ENCODE measurements around the gene LIN54. TPM values are rescaled to one million over a fixed set of nuclear protein-coding genes. Genes with fewer than 3 reads are reported as not detected.

The LIN54 gene
- total RNA-seq, 1 experiment from 2014 or later, result 12.7 TPM

DNA sequence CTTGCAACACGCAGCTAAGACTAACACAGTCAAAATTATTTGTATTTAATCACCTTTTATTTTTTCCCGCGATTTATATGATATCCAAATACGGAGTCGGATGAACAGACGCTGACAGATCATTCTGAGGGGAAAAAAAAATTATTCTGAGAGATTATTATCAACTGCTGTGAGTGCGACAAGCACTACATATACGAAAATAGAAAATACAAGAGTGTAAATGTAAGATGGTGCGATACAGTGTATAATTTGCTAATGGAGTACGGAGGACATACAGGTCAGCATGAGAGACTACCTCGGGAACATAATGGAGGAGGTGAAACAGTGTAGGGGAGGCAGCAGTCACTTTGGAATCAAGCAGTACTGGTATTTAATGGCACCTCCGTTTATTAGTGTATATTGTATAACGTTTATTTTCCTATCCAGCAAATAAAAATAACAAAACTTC lies 2.8 kb upstream of the LIN54 start:
- TF ChIP-seq, protein P1, sequence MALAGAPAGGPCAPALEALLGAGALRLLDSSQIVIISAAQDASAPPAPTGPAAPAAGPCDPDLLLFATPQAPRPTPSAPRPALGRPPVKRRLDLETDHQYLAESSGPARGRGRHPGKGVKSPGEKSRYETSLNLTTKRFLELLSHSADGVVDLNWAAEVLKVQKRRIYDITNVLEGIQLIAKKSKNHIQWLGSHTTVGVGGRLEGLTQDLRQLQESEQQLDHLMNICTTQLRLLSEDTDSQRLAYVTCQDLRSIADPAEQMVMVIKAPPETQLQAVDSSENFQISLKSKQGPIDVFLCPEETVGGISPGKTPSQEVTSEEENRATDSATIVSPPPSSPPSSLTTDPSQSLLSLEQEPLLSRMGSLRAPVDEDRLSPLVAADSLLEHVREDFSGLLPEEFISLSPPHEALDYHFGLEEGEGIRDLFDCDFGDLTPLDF (CRISPR knock-in tag; IDR thresholded peaks at IDR 0.05), result no peak
- TF ChIP-seq NFATC4 (CRISPR knock-in tag; IDR thresholded peaks at IDR 0.05) (no peak), JUN (CRISPR knock-in tag; IDR thresholded peaks at IDR 0.05) (no peak), ESRRA (CRISPR knock-in tag; IDR thresholded peaks at IDR 0.05; ENCODE audit: borderline replicate concordance) (no peak), ETV6 (CRISPR knock-in tag; IDR thresholded peaks at IDR 0.05) (no peak), SP1 (CRISPR knock-in tag; conservative IDR thresholded peaks at IDR 0.05) (no peak), ZNF121 (CRISPR knock-in tag; IDR thresholded peaks at IDR 0.05) (no peak), ZNF263 (CRISPR knock-in tag; IDR thresholded peaks at IDR 0.05; ENCODE audit: low read depth) (no peak)
- TF ChIP-seq, protein P2, sequence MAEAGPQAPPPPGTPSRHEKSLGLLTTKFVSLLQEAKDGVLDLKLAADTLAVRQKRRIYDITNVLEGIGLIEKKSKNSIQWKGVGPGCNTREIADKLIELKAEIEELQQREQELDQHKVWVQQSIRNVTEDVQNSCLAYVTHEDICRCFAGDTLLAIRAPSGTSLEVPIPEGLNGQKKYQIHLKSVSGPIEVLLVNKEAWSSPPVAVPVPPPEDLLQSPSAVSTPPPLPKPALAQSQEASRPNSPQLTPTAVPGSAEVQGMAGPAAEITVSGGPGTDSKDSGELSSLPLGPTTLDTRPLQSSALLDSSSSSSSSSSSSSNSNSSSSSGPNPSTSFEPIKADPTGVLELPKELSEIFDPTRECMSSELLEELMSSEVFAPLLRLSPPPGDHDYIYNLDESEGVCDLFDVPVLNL (CRISPR knock-in tag; IDR thresholded peaks at IDR 0.05; ENCODE audit: borderline replicate concordance, low read depth), result no peak
- TF ChIP-seq, protein P3, sequence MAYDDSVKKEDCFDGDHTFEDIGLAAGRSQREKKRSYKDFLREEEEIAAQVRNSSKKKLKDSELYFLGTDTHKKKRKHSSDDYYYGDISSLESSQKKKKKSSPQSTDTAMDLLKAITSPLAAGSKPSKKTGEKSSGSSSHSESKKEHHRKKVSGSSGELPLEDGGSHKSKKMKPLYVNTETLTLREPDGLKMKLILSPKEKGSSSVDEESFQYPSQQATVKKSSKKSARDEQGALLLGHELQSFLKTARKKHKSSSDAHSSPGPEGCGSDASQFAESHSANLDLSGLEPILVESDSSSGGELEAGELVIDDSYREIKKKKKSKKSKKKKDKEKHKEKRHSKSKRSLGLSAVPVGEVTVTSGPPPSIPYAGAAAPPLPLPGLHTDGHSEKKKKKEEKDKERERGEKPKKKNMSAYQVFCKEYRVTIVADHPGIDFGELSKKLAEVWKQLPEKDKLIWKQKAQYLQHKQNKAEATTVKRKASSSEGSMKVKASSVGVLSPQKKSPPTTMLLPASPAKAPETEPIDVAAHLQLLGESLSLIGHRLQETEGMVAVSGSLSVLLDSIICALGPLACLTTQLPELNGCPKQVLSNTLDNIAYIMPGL (CRISPR knock-in tag; IDR thresholded peaks at IDR 0.05), result no peak
- TF ChIP-seq, protein P4, sequence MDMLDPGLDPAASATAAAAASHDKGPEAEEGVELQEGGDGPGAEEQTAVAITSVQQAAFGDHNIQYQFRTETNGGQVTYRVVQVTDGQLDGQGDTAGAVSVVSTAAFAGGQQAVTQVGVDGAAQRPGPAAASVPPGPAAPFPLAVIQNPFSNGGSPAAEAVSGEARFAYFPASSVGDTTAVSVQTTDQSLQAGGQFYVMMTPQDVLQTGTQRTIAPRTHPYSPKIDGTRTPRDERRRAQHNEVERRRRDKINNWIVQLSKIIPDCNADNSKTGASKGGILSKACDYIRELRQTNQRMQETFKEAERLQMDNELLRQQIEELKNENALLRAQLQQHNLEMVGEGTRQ (CRISPR knock-in tag; IDR thresholded peaks at IDR 0.05), result no peak
- peak overlapping the region; percentile 94 for H3K27ac Mint-ChIP-seq
- no peaks in the 10 kb centered on the region for H3K9me3 Mint-ChIP-seq
- ATAC-seq, result no peak
- DNase-seq (ENCODE audit: low spot score), result no peak
- ChIA-PET POLR2A (interaction anchor here (0.5 to 2.9 kb wide), 4 partner anchors 22 to 271 kb away, joined by 4 to 28 read pairs (median 7); partner anchors contain the start of genes COPS4 and COQ2), CTCF (interaction anchor here (0.6 to 1.3 kb wide), 7 partner anchors 22 to 215 kb away, joined by 3 to 14 read pairs (median 3); partner anchors contain the start of genes COPS4 and SCD5)
- peaks cover 29% of the 10 kb centered on the region for H3K4me1 Mint-ChIP-seq
- H3K27me3 Mint-ChIP-seq (ENCODE audit: low read depth), result peaks cover 13% of the 10 kb centered on the region
- H3K36me3 Mint-ChIP-seq, result no peaks in the 10 kb centered on the region
- H3K4me3 Mint-ChIP-seq, result peak overlapping the region; percentile 78

DNA sequence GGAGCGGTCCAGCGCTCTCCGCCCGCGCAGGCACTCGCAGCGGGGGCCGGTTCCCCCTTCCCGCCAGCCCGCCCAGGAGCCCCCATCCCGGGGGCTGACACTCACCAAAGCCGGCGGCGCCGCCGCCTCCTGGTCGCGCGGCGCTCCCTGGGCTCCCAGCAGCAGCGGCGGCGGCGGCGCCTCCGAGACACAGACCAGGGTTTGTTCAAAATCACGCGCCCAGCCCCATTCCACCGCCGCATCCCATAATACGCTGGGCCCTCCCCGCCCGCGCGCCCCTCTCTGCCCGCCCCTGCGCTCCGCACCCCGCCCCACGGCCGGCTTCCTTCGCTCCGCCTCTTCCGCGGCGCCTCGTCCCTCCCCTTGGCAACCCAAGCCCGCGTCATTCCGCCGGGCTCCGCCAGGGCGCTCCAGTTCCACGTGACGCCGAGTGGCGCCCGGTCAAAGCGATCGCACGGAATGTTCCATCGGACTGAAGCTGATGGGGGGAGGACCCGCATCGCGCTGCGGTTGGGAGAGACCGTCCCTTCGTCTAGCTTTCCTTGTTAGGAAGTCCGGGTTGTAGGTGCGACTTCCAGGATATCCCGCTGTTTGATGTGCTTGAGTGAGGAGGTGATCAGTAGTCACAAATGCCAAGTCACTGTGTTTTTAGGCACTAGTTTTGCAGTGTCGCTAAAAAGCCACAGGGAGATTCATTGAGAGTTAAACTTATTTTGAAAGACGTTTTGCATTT lies 2.2 kb upstream of the LIN54 start:
- ChIA-PET CTCF (interaction anchor here (0.6 to 1.3 kb wide), 8 partner anchors 22 to 215 kb away, joined by 3 to 14 read pairs (median 3); partner anchors contain the start of genes COPS4 and SCD5), POLR2A (interaction anchor here (0.5 to 2.9 kb wide), 4 partner anchors 22 to 271 kb away, joined by 4 to 28 read pairs (median 7); partner anchors contain the start of genes COPS4 and COQ2)
- H3K4me1 Mint-ChIP-seq, result peaks cover 31% of the 10 kb centered on the region
- peak overlapping the region; percentile 78 for H3K4me3 Mint-ChIP-seq
- H3K27ac Mint-ChIP-seq, result peak overlapping the region; percentile 94
- DNase-seq (ENCODE audit: low spot score) (peak; percentile 97), ATAC-seq (peak; percentile 93)
- H3K9me3 Mint-ChIP-seq, result no peaks in the 10 kb centered on the region
- peaks cover 13% of the 10 kb centered on the region for H3K27me3 Mint-ChIP-seq (ENCODE audit: low read depth)
- H3K36me3 Mint-ChIP-seq, result no peaks in the 10 kb centered on the region
- 0 out of 2 replicates have a peak, but pooled peaks have one; percentile 29 for TF ChIP-seq ZNF232 (CRISPR knock-in tag; IDR thresholded peaks at IDR 0.05)
- no peak for TF ChIP-seq NR2C2 (CRISPR knock-in tag; IDR thresholded peaks at IDR 0.05)
- TF ChIP-seq, protein P2 (CRISPR knock-in tag; IDR thresholded peaks at IDR 0.05; ENCODE audit: borderline replicate concordance, low read depth), result no peak
- TF ChIP-seq GTF2I (CRISPR knock-in tag; conservative IDR thresholded peaks at IDR 0.05), result no peak
- TF ChIP-seq SP1 (CRISPR knock-in tag; conservative IDR thresholded peaks at IDR 0.05), result peak; percentile 94
- TF ChIP-seq MYBL2 (CRISPR knock-in tag; IDR thresholded peaks at IDR 0.05), result no peak
- TF ChIP-seq, protein P5, sequence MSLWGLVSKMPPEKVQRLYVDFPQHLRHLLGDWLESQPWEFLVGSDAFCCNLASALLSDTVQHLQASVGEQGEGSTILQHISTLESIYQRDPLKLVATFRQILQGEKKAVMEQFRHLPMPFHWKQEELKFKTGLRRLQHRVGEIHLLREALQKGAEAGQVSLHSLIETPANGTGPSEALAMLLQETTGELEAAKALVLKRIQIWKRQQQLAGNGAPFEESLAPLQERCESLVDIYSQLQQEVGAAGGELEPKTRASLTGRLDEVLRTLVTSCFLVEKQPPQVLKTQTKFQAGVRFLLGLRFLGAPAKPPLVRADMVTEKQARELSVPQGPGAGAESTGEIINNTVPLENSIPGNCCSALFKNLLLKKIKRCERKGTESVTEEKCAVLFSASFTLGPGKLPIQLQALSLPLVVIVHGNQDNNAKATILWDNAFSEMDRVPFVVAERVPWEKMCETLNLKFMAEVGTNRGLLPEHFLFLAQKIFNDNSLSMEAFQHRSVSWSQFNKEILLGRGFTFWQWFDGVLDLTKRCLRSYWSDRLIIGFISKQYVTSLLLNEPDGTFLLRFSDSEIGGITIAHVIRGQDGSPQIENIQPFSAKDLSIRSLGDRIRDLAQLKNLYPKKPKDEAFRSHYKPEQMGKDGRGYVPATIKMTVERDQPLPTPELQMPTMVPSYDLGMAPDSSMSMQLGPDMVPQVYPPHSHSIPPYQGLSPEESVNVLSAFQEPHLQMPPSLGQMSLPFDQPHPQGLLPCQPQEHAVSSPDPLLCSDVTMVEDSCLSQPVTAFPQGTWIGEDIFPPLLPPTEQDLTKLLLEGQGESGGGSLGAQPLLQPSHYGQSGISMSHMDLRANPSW (CRISPR knock-in tag; conservative IDR thresholded peaks at IDR 0.05; ENCODE audit: low read depth), result no peak
- TF ChIP-seq ZNF219 (CRISPR knock-in tag; IDR thresholded peaks at IDR 0.05; ENCODE audit: borderline replicate concordance), result no peak
- no peak for TF ChIP-seq MXD4 (CRISPR knock-in tag; IDR thresholded peaks at IDR 0.05; ENCODE audit: borderline replicate concordance)
- peak; percentile 61; the same call in 1 of the 2 replicates for TF ChIP-seq GABPB1 (CRISPR knock-in tag; IDR thresholded peaks at IDR 0.05)
- TF ChIP-seq, protein P6, sequence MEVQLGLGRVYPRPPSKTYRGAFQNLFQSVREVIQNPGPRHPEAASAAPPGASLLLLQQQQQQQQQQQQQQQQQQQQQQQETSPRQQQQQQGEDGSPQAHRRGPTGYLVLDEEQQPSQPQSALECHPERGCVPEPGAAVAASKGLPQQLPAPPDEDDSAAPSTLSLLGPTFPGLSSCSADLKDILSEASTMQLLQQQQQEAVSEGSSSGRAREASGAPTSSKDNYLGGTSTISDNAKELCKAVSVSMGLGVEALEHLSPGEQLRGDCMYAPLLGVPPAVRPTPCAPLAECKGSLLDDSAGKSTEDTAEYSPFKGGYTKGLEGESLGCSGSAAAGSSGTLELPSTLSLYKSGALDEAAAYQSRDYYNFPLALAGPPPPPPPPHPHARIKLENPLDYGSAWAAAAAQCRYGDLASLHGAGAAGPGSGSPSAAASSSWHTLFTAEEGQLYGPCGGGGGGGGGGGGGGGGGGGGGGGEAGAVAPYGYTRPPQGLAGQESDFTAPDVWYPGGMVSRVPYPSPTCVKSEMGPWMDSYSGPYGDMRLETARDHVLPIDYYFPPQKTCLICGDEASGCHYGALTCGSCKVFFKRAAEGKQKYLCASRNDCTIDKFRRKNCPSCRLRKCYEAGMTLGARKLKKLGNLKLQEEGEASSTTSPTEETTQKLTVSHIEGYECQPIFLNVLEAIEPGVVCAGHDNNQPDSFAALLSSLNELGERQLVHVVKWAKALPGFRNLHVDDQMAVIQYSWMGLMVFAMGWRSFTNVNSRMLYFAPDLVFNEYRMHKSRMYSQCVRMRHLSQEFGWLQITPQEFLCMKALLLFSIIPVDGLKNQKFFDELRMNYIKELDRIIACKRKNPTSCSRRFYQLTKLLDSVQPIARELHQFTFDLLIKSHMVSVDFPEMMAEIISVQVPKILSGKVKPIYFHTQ (CRISPR knock-in tag; IDR thresholded peaks at IDR 0.05), result no peak
- no peak for TF ChIP-seq TP53 (CRISPR knock-in tag; IDR thresholded peaks at IDR 0.05)
- peak; percentile 33; the same call in 1 of the 2 replicates for TF ChIP-seq NFE2L1 (CRISPR knock-in tag; IDR thresholded peaks at IDR 0.05)
